Thyroid gland (tissue), 4 donors: ENCODE results near the gene ARID5A.

Experiments
- POLR2A ChIP-seq, 2 donors: fragments of 450-650 bp; IDR thresholded peaks; one replicate each; pipeline ENCODE4 v1.6.1; 2017; ENCODE audit warnings: antibody characterized with exemption in 2 of 2, mild to moderate bottlenecking in 2 of 2, moderate library complexity in 1 of 2
- TF ChIP-seq, protein P1 (sequence below), 6 experiments: fragments of 200-600 bp in 3 of 6; fragments of 450-650 bp in 3 of 6; sonication (generic) in 3 of 6; IDR thresholded peaks; one replicate each; pipeline ENCODE4 v1.5.1; 2016 to 2019; ENCODE audit warnings: antibody characterized with exemption in 6 of 6, mild to moderate bottlenecking in 2 of 6, inconsistent platforms in 1 of 6, moderate library complexity in 1 of 6

DNA sequence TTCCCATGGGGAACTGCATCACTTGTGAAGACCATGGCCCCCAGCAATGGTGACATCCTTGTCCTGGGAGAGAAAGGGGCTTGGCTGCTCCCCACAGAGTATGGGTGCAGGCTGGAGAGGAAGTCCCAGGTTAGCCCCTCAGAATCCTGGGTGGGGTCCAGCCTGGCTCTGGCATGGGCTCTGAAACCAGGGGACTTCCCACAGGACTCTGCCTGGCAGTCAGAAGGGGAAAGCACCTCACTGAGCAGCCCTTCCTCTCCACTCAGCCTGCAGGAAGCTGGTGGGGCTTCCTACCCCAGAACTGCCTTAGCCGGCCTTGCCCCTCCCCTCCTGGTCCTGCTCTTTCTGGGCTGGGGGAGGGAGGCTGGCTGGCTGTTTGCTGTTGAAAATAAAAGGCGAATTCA is 35.1 kb upstream of the ARID5A start:
- TF ChIP-seq, protein P1, sequence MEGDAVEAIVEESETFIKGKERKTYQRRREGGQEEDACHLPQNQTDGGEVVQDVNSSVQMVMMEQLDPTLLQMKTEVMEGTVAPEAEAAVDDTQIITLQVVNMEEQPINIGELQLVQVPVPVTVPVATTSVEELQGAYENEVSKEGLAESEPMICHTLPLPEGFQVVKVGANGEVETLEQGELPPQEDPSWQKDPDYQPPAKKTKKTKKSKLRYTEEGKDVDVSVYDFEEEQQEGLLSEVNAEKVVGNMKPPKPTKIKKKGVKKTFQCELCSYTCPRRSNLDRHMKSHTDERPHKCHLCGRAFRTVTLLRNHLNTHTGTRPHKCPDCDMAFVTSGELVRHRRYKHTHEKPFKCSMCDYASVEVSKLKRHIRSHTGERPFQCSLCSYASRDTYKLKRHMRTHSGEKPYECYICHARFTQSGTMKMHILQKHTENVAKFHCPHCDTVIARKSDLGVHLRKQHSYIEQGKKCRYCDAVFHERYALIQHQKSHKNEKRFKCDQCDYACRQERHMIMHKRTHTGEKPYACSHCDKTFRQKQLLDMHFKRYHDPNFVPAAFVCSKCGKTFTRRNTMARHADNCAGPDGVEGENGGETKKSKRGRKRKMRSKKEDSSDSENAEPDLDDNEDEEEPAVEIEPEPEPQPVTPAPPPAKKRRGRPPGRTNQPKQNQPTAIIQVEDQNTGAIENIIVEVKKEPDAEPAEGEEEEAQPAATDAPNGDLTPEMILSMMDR (IDR thresholded peaks at IDR 0.05) = no peak
- no peak for TF ChIP-seq POLR2A (IDR thresholded peaks at IDR 0.05)
